Tibial nerve (tissue), 4 donors: ENCODE data around the gene NOTCH2. TPM values are rescaled to one million over a fixed set of nuclear protein-coding genes. Genes with fewer than 3 reads are reported as not detected.
"Not testable (repeated sequence)": the region's sequence is repeated elsewhere in the genome, so short reads cannot be mapped to it uniquely, and the experiment has no call there.

Experiments used
- DNase-seq, 2 donors: peaks; one replicate each; pipeline ENCODE4 v3.0.0-alpha.2; 2019; ENCODE audit warnings: low spot score in 2 of 2
- H3K27ac ChIP-seq, 4 donors: fragments of 200-600 bp; sonication (generic) in 3 of 4; one replicate each; pipeline ENCODE4 v1.5.1; 2017 to 2019; ENCODE audit warnings: mild to moderate bottlenecking in 1 of 4
- H3K27me3 ChIP-seq, 2 donors: fragments of 200-600 bp; sonication (generic) in 1 of 2; one replicate each; pipeline versions ENCODE4 v1.5.1 to v1.6.0; 2017 to 2019
- H3K36me3 ChIP-seq, 3 donors: fragments of 200-600 bp; sonication (generic); one replicate each; pipeline ENCODE4 v1.5.1; 2018 to 2019
- H3K4me1 ChIP-seq, 4 donors: fragments of 200-600 bp; sonication (generic) in 3 of 4; one replicate each; pipeline ENCODE4 v1.5.1; 2017 to 2019
- H3K4me3 ChIP-seq, 4 donors: fragments of 200-600 bp; sonication (generic) in 3 of 4; one replicate each; pipeline ENCODE4 v1.5.1; 2017 to 2019; ENCODE audit warnings: mild to moderate bottlenecking in 1 of 4, moderate library complexity in 1 of 4
- H3K9me3 ChIP-seq, 4 donors: fragments of 200-600 bp; sonication (generic) in 3 of 4; one replicate each; pipeline ENCODE4 v1.5.1; 2017 to 2019
- EP300 ChIP-seq, 2 donors: sonication (generic); formaldehyde crosslinking; IDR thresholded peaks; one replicate each; pipeline ENCODE4 v1.6.1; 2017; ENCODE audit warnings: antibody characterized with exemption in 2 of 2, mild to moderate bottlenecking in 1 of 2
- POLR2A ChIP-seq, 2 donors: fragments of 450-650 bp; IDR thresholded peaks; one replicate each; pipeline ENCODE4 v1.6.1; 2017; ENCODE audit warnings: antibody characterized with exemption in 2 of 2, mild to moderate bottlenecking in 2 of 2, moderate library complexity in 2 of 2
- WGBS, 2 donors: methylation state at CpG; one replicate each; pipeline ENCODE4 v1.1.5; 2018; 5-methylcytosine and 5-hydroxymethylcytosine counted together
- total RNA-seq, 4 donors: library from RNA; depleted of rRNA; stranded (reverse); fragments of >200 nt; gene quantifications; one replicate each; pipeline ENCODE4 v1.1.0, GENCODE V29; 2016
- TF ChIP-seq, protein P1 (sequence below), 5 experiments: fragments of 200-600 bp in 3 of 5; fragments of 450-650 bp in 2 of 5; sonication (generic) in 3 of 5; IDR thresholded peaks; one replicate each; pipeline ENCODE4 v1.5.1; 2016 to 2019; ENCODE audit warnings: antibody characterized with exemption in 5 of 5, mild to moderate bottlenecking in 3 of 5, moderate library complexity in 2 of 5

Gene NOTCH2
- total RNA-seq, 4 donors from 2014 or later, result 86.7 to 110 (median 106) TPM

DNA sequence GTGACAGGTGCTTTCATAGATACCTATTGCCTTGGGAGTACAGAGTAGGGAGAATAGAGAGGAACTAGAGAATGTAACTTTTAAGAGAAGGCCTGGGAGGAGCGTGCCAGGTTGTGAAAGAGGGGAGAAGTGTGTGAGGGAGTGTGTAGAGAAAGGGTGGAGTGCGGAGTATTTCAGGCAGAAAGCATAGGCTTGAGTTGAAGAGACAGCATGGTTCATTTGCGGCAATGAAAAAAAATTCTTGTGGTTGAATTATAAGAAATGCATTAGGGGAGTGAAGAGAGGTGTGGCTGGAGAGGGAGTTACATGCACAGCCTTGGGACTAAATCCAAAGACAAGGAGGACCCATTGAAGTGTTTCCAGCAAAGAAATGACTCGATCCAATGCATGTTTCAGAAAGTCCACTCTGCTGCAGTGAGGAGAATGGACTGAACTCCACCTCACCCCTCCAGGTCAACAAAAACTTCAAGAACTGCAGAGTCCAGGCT is 91.4 kb downstream of the NOTCH2 start:
- H3K4me3 ChIP-seq, result no peak overlapping the region
- no peaks in the 10 kb centered on the region for H3K27me3 ChIP-seq
- no peaks in the 10 kb centered on the region for H3K9me3 ChIP-seq
- H3K4me1 ChIP-seq, result peaks cover 0 to 65% (median 19%) of the 10 kb centered on the region in 4 donors
- no peaks in the 10 kb centered on the region for H3K36me3 ChIP-seq
- no peak for DNase-seq
- no peak overlapping the region for H3K27ac ChIP-seq
- WGBS, 2 donors, result 65 to 75% methylated on average over 4 of the region's 4 CpGs
- TF ChIP-seq POLR2A (IDR thresholded peaks at IDR 0.05) (no peak), EP300 (IDR thresholded peaks at IDR 0.05) (no peak)
- TF ChIP-seq, protein P1, sequence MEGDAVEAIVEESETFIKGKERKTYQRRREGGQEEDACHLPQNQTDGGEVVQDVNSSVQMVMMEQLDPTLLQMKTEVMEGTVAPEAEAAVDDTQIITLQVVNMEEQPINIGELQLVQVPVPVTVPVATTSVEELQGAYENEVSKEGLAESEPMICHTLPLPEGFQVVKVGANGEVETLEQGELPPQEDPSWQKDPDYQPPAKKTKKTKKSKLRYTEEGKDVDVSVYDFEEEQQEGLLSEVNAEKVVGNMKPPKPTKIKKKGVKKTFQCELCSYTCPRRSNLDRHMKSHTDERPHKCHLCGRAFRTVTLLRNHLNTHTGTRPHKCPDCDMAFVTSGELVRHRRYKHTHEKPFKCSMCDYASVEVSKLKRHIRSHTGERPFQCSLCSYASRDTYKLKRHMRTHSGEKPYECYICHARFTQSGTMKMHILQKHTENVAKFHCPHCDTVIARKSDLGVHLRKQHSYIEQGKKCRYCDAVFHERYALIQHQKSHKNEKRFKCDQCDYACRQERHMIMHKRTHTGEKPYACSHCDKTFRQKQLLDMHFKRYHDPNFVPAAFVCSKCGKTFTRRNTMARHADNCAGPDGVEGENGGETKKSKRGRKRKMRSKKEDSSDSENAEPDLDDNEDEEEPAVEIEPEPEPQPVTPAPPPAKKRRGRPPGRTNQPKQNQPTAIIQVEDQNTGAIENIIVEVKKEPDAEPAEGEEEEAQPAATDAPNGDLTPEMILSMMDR (IDR thresholded peaks at IDR 0.05), result no peak

DNA sequence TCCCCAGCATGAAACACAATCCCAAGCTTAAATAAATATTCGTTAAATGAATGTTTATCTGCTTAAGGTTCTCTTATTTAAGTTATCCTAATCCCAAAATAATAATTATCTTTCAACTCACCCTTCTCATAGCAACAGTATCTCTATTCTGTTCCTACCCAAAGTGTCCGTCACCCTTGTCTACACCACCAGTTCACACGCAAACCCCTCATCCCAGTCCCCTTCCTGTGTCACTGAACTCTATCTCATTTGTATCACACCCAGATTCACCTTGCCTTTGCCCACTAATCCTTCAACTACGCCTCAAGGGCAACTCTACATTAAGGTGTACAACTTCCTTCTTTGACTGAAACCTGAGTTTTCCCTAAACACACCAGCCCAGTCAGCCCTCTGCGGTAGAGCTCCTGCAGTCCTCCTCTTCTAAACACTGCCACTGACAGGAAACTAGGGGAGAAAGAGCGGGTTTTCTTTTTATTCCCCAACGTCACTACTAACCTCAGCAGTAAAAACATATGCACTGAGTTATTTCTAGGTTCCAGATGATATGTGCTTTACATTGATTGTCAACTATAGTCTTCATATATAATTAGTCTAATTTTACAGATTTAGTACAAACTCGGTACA is 92.2 kb downstream of the NOTCH2 start:
- not testable (repeated sequence) for H3K27me3 ChIP-seq, DNase-seq, H3K4me3 ChIP-seq, H3K36me3 ChIP-seq, H3K9me3 ChIP-seq, H3K27ac ChIP-seq
- WGBS, 2 donors, result 93 to 95% methylated on average over 8 of the region's 8 CpGs
- peaks cover 0 to 65% (median 18%) of the 10 kb centered on the region in 4 donors for H3K4me1 ChIP-seq

DNA sequence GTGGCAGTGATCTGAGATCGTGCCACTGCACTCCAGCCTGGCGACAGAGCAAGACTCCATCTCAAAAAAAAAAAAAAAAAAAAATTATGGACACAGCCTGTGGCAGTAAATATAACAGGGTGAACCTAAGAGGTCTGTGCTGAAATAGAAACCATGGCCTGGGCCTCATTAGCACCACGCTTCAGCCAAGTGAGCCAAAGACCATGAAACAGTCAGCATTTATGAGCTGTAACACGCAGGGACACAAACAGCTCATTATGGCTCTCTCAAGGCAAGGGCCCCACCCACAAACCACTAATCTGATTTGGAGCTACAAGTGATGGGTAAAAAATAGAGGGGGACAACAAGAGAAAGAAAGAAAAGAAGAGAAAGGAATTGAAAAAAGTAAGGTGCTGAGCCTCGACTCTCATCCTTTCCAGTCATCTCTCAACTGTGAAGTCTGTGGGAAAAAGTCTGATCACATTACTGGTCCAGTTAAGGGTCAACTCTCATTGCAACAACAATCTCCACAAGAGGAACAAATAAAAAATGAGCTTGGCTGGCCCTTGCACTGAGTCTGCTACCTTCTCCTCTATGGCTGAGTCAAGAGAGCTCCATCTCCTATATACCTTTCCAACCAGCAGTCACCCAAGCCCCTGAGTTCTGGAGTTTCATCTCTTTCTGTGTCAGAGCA is 93.7 kb downstream of the NOTCH2 start:
- H3K9me3 ChIP-seq, H3K27me3 ChIP-seq, DNase-seq, H3K4me3 ChIP-seq: not testable (repeated sequence)
- peak in 1 of 2 donors; percentile 31 for TF ChIP-seq EP300 (IDR thresholded peaks at IDR 0.05)
- 47 to 52% methylated on average over 5 of the region's 5 CpGs for WGBS, 2 donors
- peak overlapping the region in 2 of 4 donors; percentile 34 to 77 for H3K27ac ChIP-seq
- peaks cover 0 to 62% (median 13%) of the 10 kb centered on the region in 4 donors for H3K4me1 ChIP-seq
- peaks cover 0 to 16% (median 0%) of the 10 kb centered on the region in 3 donors for H3K36me3 ChIP-seq

DNA sequence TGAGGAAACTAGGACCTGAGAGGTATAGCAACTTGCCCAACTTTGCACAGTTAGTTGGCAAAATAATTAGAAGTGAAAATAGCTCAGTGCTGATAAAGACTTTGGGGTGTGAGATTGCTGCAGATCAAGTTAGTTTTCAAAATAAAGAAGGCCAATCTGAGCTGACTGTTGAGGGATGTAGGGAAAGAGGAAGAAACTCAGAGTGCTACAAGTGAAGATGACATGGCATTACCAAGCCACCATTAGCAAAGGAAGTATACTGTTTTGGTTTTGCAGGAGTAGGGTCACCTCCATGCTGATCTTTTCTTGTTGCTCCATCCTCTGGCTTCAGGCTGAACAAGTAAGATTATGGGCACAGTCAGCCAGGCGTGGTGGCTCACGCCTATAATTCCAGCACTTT is 94.5 kb downstream of the NOTCH2 start:
- H3K36me3 ChIP-seq, result peaks cover 0 to 23% (median 0%) of the 10 kb centered on the region in 3 donors
- no peak for DNase-seq
- no peak for TF ChIP-seq EP300 (IDR thresholded peaks at IDR 0.05)
- TF ChIP-seq, protein P1 (IDR thresholded peaks at IDR 0.05), result no peak
- TF ChIP-seq POLR2A (IDR thresholded peaks at IDR 0.05), result no peak
- H3K27ac ChIP-seq, result peak overlapping the region in 2 of 4 donors; percentile 34 to 77
- H3K9me3 ChIP-seq, result no peaks in the 10 kb centered on the region
- no peaks in the 10 kb centered on the region for H3K27me3 ChIP-seq
- no peak overlapping the region for H3K4me3 ChIP-seq
- 86 to 95% methylated on average over 2 of the region's 2 CpGs for WGBS, 2 donors
- peaks cover 0 to 62% (median 13%) of the 10 kb centered on the region in 4 donors for H3K4me1 ChIP-seq

DNA sequence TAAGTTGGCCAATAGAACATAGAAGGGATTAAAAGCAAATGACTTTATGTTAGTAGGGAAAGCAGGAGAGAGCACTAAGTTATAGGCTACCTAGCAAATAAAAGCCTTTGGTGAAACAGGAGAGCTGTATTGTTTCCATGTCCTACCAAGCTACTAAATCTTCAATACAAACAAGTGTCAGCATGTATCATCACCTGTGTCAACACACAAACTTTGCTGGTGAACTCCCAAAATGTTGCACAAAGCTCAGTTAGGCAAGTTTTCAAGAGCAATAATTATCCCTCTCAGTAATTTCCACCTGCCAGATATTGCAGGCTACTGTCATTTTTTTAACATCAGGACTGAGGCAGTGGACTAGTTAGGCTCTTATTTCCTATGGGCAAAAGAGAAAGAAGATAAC is 95.4 kb downstream of the NOTCH2 start:
- Histone ChIP-seq H3K27ac (peak overlapping the region in 1 of 4 donors; percentile 77), H3K9me3 (no peaks in the 10 kb centered on the region), H3K36me3 (peaks cover 0 to 31% (median 0%) of the 10 kb centered on the region in 3 donors), H3K4me3 (no peak overlapping the region), H3K4me1 (peaks cover 0 to 60% (median 13%) of the 10 kb centered on the region in 4 donors), H3K27me3 (no peaks in the 10 kb centered on the region)
- TF ChIP-seq POLR2A (IDR thresholded peaks at IDR 0.05), result no peak
- TF ChIP-seq, protein P1 (IDR thresholded peaks at IDR 0.05), result no peak
- no peak for TF ChIP-seq EP300 (IDR thresholded peaks at IDR 0.05)
- no peak for DNase-seq
